Smooth muscle cell (in vitro differentiated cells): ENCODE measurements around the gene CLTA. TPM values are rescaled to one million over a fixed set of nuclear protein-coding genes. Genes with fewer than 3 reads are reported as not detected.
"Not testable (repeated sequence)": the region's sequence is repeated elsewhere in the genome, so short reads cannot be mapped to it uniquely, and the experiment has no call there.

Source experiments
- DNase-seq: peaks from one replicate; lab custom pipeline; 2025; ENCODE audit not compliant: unreplicated experiment; lab: John Stamatoyannopoulos, UW
- H2AFZ ChIP-seq: fragments of 200-600 bp; sonication (generic); 2 replicates; pipeline ENCODE4 v1.6.0; 2016; ENCODE audit warnings: antibody characterized with exemption, low read depth, mild to moderate bottlenecking
- H3F3A ChIP-seq: fragments of 200-600 bp; sonication (generic); 2 replicates; pipeline ENCODE4 v1.6.0; 2017; ENCODE audit warnings: antibody characterized with exemption, low read depth
- H3K27ac ChIP-seq: fragments of 200-600 bp; sonication (generic); 2 replicates; pipeline ENCODE4 v1.5.1; 2016; ENCODE audit warnings: low read depth, mild to moderate bottlenecking
- H3K27me3 ChIP-seq: fragments of 200-600 bp; sonication (generic); 2 replicates; pipeline ENCODE4 v1.6.1; 2016; ENCODE audit warnings: low read depth, mild to moderate bottlenecking
- H3K36me3 ChIP-seq: fragments of 200-600 bp; sonication (generic); 2 replicates; pipeline ENCODE4 v1.5.1; 2016; ENCODE audit warnings: low read depth
- H3K4me1 ChIP-seq: fragments of 200-600 bp; sonication (generic); 2 replicates; pipeline ENCODE4 v1.5.1; 2016; ENCODE audit warnings: low read depth
- H3K4me2 ChIP-seq: fragments of 200-600 bp; sonication (generic); 2 replicates; pipeline ENCODE4 v1.6.0; 2016; ENCODE audit warnings: mild to moderate bottlenecking
- H3K4me3 ChIP-seq: fragments of 200-600 bp; sonication (generic); 2 replicates; pipeline ENCODE4 v1.5.1; 2016; ENCODE audit warnings: mild to moderate bottlenecking
- H3K79me2 ChIP-seq: fragments of 200-600 bp; sonication (generic); 2 replicates; pipeline ENCODE4 v1.6.0; 2016; ENCODE audit warnings: low read depth, mild to moderate bottlenecking
- H3K9ac ChIP-seq: fragments of 200-600 bp; sonication (generic); 2 replicates; pipeline ENCODE4 v1.6.0; 2016; ENCODE audit warnings: low read depth
- H3K9me3 ChIP-seq: fragments of 200-600 bp; sonication (generic); replicated peaks from 2 replicates; pipeline ENCODE4 v1.5.1; 2016; ENCODE audit warnings: low read depth
- H4K20me1 ChIP-seq: fragments of 200-600 bp; sonication (generic); 2 replicates; pipeline ENCODE4 v1.6.0; 2016; ENCODE audit warnings: low read depth
- CTCF ChIP-seq: fragments of 200-600 bp; sonication (generic); IDR thresholded peaks from 2 replicates; pipeline ENCODE4 v1.5.1; 2017; ENCODE audit warnings: borderline replicate concordance, mild to moderate bottlenecking, antibody characterized with exemption; ENCODE audit not compliant: insufficient read depth, poor library complexity, severe bottlenecking
- WGBS: methylation state at CpG from one replicate; pipeline ENCODE4 v1.1.7; 2016; ENCODE audit warnings: low lambda C conversion rate; 5-methylcytosine and 5-hydroxymethylcytosine counted together
- polyA plus RNA-seq: library from polyadenylated mRNA; unstranded; fragments of >200 nt; fragmentation: Nextera tagmentation; extraction: Ambion mirVana; gene quantifications from 2 replicates; pipeline ENCODE4 v1.2.1, GENCODE V29; 2016
- total RNA-seq: library from RNA; depleted of rRNA; stranded (reverse); fragments of >200 nt; gene quantifications from 2 replicates; pipeline ENCODE4 v1.2.3, GENCODE V29; 2014

Gene CLTA
- total and polyA plus RNA-seq, 2 experiments from 2014 or later = 206 to 226 TPM

DNA sequence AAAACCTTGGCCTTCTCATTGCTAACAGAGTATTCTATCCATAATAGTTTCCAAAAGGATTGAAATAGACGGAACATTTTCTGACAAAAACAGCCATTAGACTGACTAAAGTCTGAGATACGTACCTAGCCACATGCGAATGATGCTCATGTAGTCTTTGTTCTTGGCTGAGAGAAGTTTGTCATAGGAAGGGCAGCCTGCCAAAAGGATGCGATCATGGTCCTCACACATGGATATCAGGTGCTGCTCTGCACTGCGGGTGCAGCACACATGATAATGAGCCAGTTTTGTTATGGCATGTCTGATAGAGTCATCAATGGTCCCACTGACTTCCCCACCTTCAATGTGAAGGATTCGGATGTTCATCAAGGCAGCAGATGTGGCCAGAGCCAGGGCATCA is 55.2 kb downstream of the CLTA start:
- Histone ChIP-seq H3K9ac (no peak overlapping the region), H3K4me2 (no peak overlapping the region), H3K9me3 (no peaks in the 10 kb centered on the region), H2AFZ (no peak overlapping the region), H4K20me1 (peaks cover 60% of the 10 kb centered on the region), H3K4me3 (no peak overlapping the region), H3F3A (no peaks in the 10 kb centered on the region), H3K36me3 (no peaks in the 10 kb centered on the region), H3K27me3 (no peaks in the 10 kb centered on the region), H3K4me1 (no peaks in the 10 kb centered on the region), H3K27ac (no peak overlapping the region), H3K79me2 (peaks cover 24% of the 10 kb centered on the region)
- no peak for DNase-seq
- 96% methylated on average over 6 of the region's 6 CpGs for WGBS
- no peak for TF ChIP-seq CTCF

GRCh38 chr9:36247356-36247755 is 56.6 kb downstream of the CLTA start:
- TF ChIP-seq CTCF = no peak
- H3K79me2 ChIP-seq = peaks cover 39% of the 10 kb centered on the region

GRCh38 chr9:36248061-36248460 is 57.3 kb downstream of the CLTA start:
- not testable (repeated sequence) for H3K9me3 ChIP-seq, H3K27me3 ChIP-seq, H2AFZ ChIP-seq, H3K9ac ChIP-seq, H3K36me3 ChIP-seq, H3K4me1 ChIP-seq, DNase-seq, H3K4me2 ChIP-seq, H3K4me3 ChIP-seq, H3K27ac ChIP-seq, H3F3A ChIP-seq
- TF ChIP-seq CTCF = peak; percentile 35
- peaks cover 45% of the 10 kb centered on the region for H3K79me2 ChIP-seq
- H4K20me1 ChIP-seq = peaks cover 70% of the 10 kb centered on the region
- 82% methylated on average over 8 of the region's 8 CpGs for WGBS

More at GRCh38 chr9:36247356-36247755, 56.6 kb downstream of the CLTA start:
- Histone ChIP-seq H3K9me3 (no peaks in the 10 kb centered on the region), H3K4me1 (no peaks in the 10 kb centered on the region), H3K36me3 (no peaks in the 10 kb centered on the region), H3F3A (no peaks in the 10 kb centered on the region), H3K9ac (no peak overlapping the region), H3K4me3 (no peak overlapping the region), H3K27me3 (no peaks in the 10 kb centered on the region), H3K4me2 (no peak overlapping the region), H2AFZ (no peak overlapping the region), H4K20me1 (peaks cover 67% of the 10 kb centered on the region), H3K27ac (no peak overlapping the region)
- DNase-seq = no peak
- WGBS = 100% methylated on average over 3 of the region's 3 CpGs

GRCh38 chr9:36249189-36249588 is 58.5 kb downstream of the CLTA start:
- no peak overlapping the region for H2AFZ ChIP-seq
- DNase-seq = no peak
- H3K4me3 ChIP-seq = no peak overlapping the region
- no peak overlapping the region for H3K27ac ChIP-seq
- peaks cover 78% of the 10 kb centered on the region for H4K20me1 ChIP-seq
- H3K36me3 ChIP-seq = no peaks in the 10 kb centered on the region
- peaks cover 52% of the 10 kb centered on the region for H3K79me2 ChIP-seq
- no peaks in the 10 kb centered on the region for H3K9me3 ChIP-seq
- no peak overlapping the region for H3K4me2 ChIP-seq
- H3K9ac ChIP-seq = no peak overlapping the region
- no peak for TF ChIP-seq CTCF
- no peaks in the 10 kb centered on the region for H3K4me1 ChIP-seq
- 97% methylated on average over 6 of the region's 6 CpGs for WGBS
- no peaks in the 10 kb centered on the region for H3F3A ChIP-seq
- no peaks in the 10 kb centered on the region for H3K27me3 ChIP-seq
